HepG2 (cell line): Measurements from ENCODE around the gene NFATC3. TPM values are rescaled to one million over a fixed set of nuclear protein-coding genes. Genes with fewer than 3 reads are reported as not detected.
A peak's percentile ranks its signal among the peaks of the same experiment; 100 is the strongest.

ENCODE experiments used
- ARID4A ChIP-seq: sonication (generic); formaldehyde crosslinking; IDR thresholded peaks from 2 replicates; pipeline ENCODE4 v1.5.0; 2020; ENCODE audit warnings: mild to moderate bottlenecking, missing genetic modification reagents, borderline replicate concordance
- CEBPZ ChIP-seq: IDR thresholded peaks from 2 replicates; pipeline ENCODE4 v1.6.1; 2012; ENCODE audit warnings: low read length, improper control_type of control experiment
- CHD2 ChIP-seq: IDR thresholded peaks from 2 replicates; pipeline ENCODE4 v1.6.1; 2011; ENCODE audit warnings: low read depth, low read length, improper control_type of control experiment
- KAT2B ChIP-seq: fragments of 150-350 bp; IDR thresholded peaks from 2 replicates; pipeline ENCODE4 v1.6.1; 2014; ENCODE audit warnings: low read depth, low read length, borderline replicate concordance
- KLF13 ChIP-seq: sonication (generic); formaldehyde crosslinking; IDR thresholded peaks from 2 replicates; pipeline ENCODE4 v1.4.0; 2020; ENCODE audit warnings: mild to moderate bottlenecking, missing genetic modification reagents
- KMT2A ChIP-seq: sonication (generic); formaldehyde crosslinking; IDR thresholded peaks from 2 replicates; pipeline ENCODE4 v1.4.0; 2020; ENCODE audit warnings: missing genetic modification reagents
- SRSF4 ChIP-seq: fragments of 200-400 bp; formaldehyde crosslinking; IDR thresholded peaks from one replicate; pipeline ENCODE4 v1.6.1; 2018; ENCODE audit warnings: mild to moderate bottlenecking, low read depth, low read length, moderate library complexity; ENCODE audit not compliant: poor library complexity, severe bottlenecking
- THAP8 ChIP-seq: sonication (generic); formaldehyde crosslinking; IDR thresholded peaks from 2 replicates; pipeline ENCODE4 v1.5.1; 2020; ENCODE audit warnings: missing genetic modification reagents, mild to moderate bottlenecking, borderline replicate concordance
- ZIK1 ChIP-seq: sonication (generic); formaldehyde crosslinking; IDR thresholded peaks from 2 replicates; pipeline ENCODE4 v1.5.0; 2020; ENCODE audit warnings: mild to moderate bottlenecking, low read depth, missing genetic modification reagents, borderline replicate concordance
- ZNF121 ChIP-seq: sonication (generic); formaldehyde crosslinking; IDR thresholded peaks from 2 replicates; pipeline ENCODE4 v1.5.0; 2020; ENCODE audit warnings: mild to moderate bottlenecking, missing genetic modification reagents
- ZNF224 ChIP-seq: sonication (generic); formaldehyde crosslinking; IDR thresholded peaks from 2 replicates; pipeline ENCODE4 v1.5.0; 2020; ENCODE audit warnings: mild to moderate bottlenecking, missing genetic modification reagents
- ZNF513 ChIP-seq: sonication (generic); formaldehyde crosslinking; conservative IDR thresholded peaks from 2 replicates; pipeline ENCODE4 v1.5.0; 2020; ENCODE audit warnings: missing genetic modification reagents
- ZNF549 ChIP-seq: sonication (generic); formaldehyde crosslinking; IDR thresholded peaks from 2 replicates; pipeline ENCODE4 v1.5.0; 2020; ENCODE audit warnings: missing genetic modification reagents
- ZNF670 ChIP-seq: sonication (generic); formaldehyde crosslinking; IDR thresholded peaks from 2 replicates; pipeline ENCODE4 v1.8.0; 2022; ENCODE audit warnings: mild to moderate bottlenecking, missing genetic modification reagents, borderline replicate concordance
- ZNF704 ChIP-seq: sonication (generic); formaldehyde crosslinking; IDR thresholded peaks from 2 replicates; pipeline ENCODE4 v1.8.1; 2023; ENCODE audit warnings: mild to moderate bottlenecking, inconsistent platforms, moderate library complexity, missing genetic modification reagents, borderline replicate concordance
- ZNF878 ChIP-seq: sonication (generic); formaldehyde crosslinking; IDR thresholded peaks from 2 replicates; pipeline ENCODE4 v1.8.1; 2023; ENCODE audit warnings: mild to moderate bottlenecking, missing genetic modification reagents, moderate library complexity
- polyA plus RNA-seq, 8 experiments: library from polyadenylated mRNA; depleted of rRNA in 3 of 8; stranded (reverse) in 7 of 8; unstranded in 1 of 8; fragments of >200 nt; fragmentation: Illumina TruSeq in 4 of 8; extraction: Trizol in 4 of 8; gene quantifications; 2 replicates each; pipeline versions ENCODE4 v1.2.1 to v1.2.3, GENCODE V29; 2011 to 2016; ENCODE audit warnings: low read depth in 4 of 8, missing spikeins in 1 of 8, mixed read lengths in 1 of 8; ENCODE audit not compliant: insufficient read depth in 1 of 8
- total RNA-seq, 5 experiments: library from RNA; depleted of rRNA; stranded (reverse); fragments of >200 nt; fragmentation: Illumina TruSeq; extraction: Trizol; gene quantifications; 2 replicates each; pipeline ENCODE4 v1.2.3, GENCODE V29; 2016; ENCODE audit warnings: low read depth in 1 of 5

NFATC3 gene
- total and polyA plus RNA-seq, 2 of the 13 experiments (the other 11 are each of a cell fraction or from before 2014, with no cell fraction given): 52.6 to 62.7 TPM

- TF ChIP-seq ZNF549 (CRISPR knock-in tag) (peak; percentile 83; the same call in 1 of the 2 replicates), CEBPZ (no peak), SRSF4 (no peak), THAP8 (CRISPR knock-in tag) (peak; percentile 59; the same call in 1 of the 2 replicates), ZNF513 (no peak), ZIK1 (peak; percentile 63; the same call in 1 of the 2 replicates), CHD2 (peak; percentile 68), KAT2B (no peak), ZNF121 (CRISPR knock-in tag) (peak; percentile 30), ZNF224 (CRISPR knock-in tag) (0 out of 2 replicates have a peak, but pooled peaks have one; percentile 19), KLF13 (CRISPR knock-in tag) (peak; percentile 85), KMT2A (CRISPR knock-in tag) (peak; percentile 20; the same call in 1 of the 2 replicates), ZNF704 (CRISPR knock-in tag) (0 out of 2 replicates have a peak, but pooled peaks have one; percentile 76), ZNF878 (CRISPR knock-in tag) (no peak), ARID4A (CRISPR knock-in tag) (no peak), ZNF670 (CRISPR knock-in tag) (no peak)
Measured at GRCh38 chr16:68264128-68265077, 179.2 kb downstream of the NFATC3 start, which contains the start of gene SLC7A6 (continued).
